Testis (tissue), 3 donors: ENCODE data around the gene NDUFA1. TPM values are rescaled to one million over a fixed set of nuclear protein-coding genes. Genes with fewer than 3 reads are reported as not detected.
"Not testable (repeated sequence)": the region's sequence is repeated elsewhere in the genome, so short reads cannot be mapped to it uniquely, and the experiment has no call there.

ENCODE experiments used
- DNase-seq: peaks from one replicate; pipeline ENCODE4 v3.0.0-alpha.2; 2019
- H3K27ac ChIP-seq, 2 donors: fragments of 200-600 bp; sonication (generic); one replicate each; pipeline ENCODE4 v1.5.1; 2019
- H3K27me3 ChIP-seq: fragments of 200-600 bp; sonication (generic); one replicate; pipeline ENCODE4 v1.5.1; 2019
- H3K36me3 ChIP-seq: fragments of 200-600 bp; sonication (generic); one replicate; pipeline ENCODE4 v1.5.1; 2017; ENCODE audit warnings: low read depth; ENCODE audit errors: missing control alignments
- H3K4me1 ChIP-seq: fragments of 200-600 bp; sonication (generic); one replicate; pipeline ENCODE4 v1.5.1; 2019
- H3K4me3 ChIP-seq, 2 donors: fragments of 200-600 bp; sonication (generic); one replicate each; pipeline ENCODE4 v1.5.1; 2017 to 2019
- H3K9me3 ChIP-seq: fragments of 200-600 bp; sonication (generic); one replicate; pipeline ENCODE4 v1.5.1; 2017
- POLR2A ChIP-seq: fragments of 450-650 bp; IDR thresholded peaks from one replicate; pipeline ENCODE4 v1.6.1; 2017; ENCODE audit warnings: antibody characterized with exemption, mild to moderate bottlenecking, moderate library complexity
- WGBS, 2 donors: methylation state at CpG; one replicate each; pipeline ENCODE4 v1.1.5; 2018; 5-methylcytosine and 5-hydroxymethylcytosine counted together
- intact Hi-C: fragments of 100-400 bp; cut with DNase I; formaldehyde crosslinking; loops from one replicate; pipeline ENCODE4 v1.15.1; 2023; ENCODE audit warnings: low total_unique reads
- polyA plus RNA-seq: library from polyadenylated mRNA; stranded (reverse); fragments of 350-450 nt; fragmentation: Illumina TruSeq; extraction: RNeasy Lipid Tissue Mini Kit (QIAGEN cat#74804); gene quantifications from one replicate; pipeline ENCODE4 v1.2.3, GENCODE V29; 2014; ENCODE audit warnings: low read depth, low replicate concordance; ENCODE audit not compliant: insufficient read depth
- total RNA-seq, 2 donors: library from RNA; depleted of rRNA; stranded (reverse); fragments of >200 nt; gene quantifications; one replicate each; pipeline ENCODE4 v1.2.3, GENCODE V29; 2016
- TF ChIP-seq, protein P1 (sequence below), 3 experiments: fragments of 450-650 bp in 2 of 3; fragments of 200-600 bp in 1 of 3; sonication (generic) in 1 of 3; IDR thresholded peaks; one replicate each; pipeline ENCODE4 v1.5.1; 2016 to 2019; ENCODE audit warnings: antibody characterized with exemption in 3 of 3, mild to moderate bottlenecking in 2 of 3, moderate library complexity in 1 of 3

NDUFA1 gene
- total and polyA plus RNA-seq, 3 donors from 2014 or later = 36.6 to 74.8 (median 41.0) TPM

DNA sequence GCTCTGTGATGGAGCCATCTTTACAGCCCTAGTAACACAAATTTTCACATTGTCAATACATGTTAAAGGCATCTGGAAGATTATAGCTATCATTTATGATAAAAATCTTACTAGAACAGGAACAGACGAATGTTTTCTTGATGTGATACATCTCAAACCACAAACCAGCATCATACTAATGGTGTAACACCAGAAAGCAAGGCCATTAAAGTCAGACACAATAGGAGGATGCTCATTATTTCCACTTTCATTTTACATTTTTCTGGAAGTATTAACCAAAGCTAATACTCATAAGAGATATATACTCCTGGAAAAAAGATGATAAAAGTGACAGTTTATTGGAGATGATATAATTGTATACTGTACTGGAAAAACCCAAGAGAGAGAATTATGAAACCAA is 29.3 kb downstream of the NDUFA1 start:
- Histone ChIP-seq H3K4me3 (no peak overlapping the region), H3K27me3 (no peaks in the 10 kb centered on the region), H3K36me3 (no peaks in the 10 kb centered on the region), H3K4me1 (no peaks in the 10 kb centered on the region), H3K9me3 (no peaks in the 10 kb centered on the region), H3K27ac (no peak overlapping the region)
- TF ChIP-seq, protein P1, sequence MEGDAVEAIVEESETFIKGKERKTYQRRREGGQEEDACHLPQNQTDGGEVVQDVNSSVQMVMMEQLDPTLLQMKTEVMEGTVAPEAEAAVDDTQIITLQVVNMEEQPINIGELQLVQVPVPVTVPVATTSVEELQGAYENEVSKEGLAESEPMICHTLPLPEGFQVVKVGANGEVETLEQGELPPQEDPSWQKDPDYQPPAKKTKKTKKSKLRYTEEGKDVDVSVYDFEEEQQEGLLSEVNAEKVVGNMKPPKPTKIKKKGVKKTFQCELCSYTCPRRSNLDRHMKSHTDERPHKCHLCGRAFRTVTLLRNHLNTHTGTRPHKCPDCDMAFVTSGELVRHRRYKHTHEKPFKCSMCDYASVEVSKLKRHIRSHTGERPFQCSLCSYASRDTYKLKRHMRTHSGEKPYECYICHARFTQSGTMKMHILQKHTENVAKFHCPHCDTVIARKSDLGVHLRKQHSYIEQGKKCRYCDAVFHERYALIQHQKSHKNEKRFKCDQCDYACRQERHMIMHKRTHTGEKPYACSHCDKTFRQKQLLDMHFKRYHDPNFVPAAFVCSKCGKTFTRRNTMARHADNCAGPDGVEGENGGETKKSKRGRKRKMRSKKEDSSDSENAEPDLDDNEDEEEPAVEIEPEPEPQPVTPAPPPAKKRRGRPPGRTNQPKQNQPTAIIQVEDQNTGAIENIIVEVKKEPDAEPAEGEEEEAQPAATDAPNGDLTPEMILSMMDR (IDR thresholded peaks at IDR 0.05) = no peak
- no peak for TF ChIP-seq POLR2A
- 62 to 80% methylated on average over 1 of the region's 1 CpG for whole genome bisulfite sequencing, 2 donors
- intact Hi-C loops = no loop called here
- no peak for DNase-seq

DNA sequence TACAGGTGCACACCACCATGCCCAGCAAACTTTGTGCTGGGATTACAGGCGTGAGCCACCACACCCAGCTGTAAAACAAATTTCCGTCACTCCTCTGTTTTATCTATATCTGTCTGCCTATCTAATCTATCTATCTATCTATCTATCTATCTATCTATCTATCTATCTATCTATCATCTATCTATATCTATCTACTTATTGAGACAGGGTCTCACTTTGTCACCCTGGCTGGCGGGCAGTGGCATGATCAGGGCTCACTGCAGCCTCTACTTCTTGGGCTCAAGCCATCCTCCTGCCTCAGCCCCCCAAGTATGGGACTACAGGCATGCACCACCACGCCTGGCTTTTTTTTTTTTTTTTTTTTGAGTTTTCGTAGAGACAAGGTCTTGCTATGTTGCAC is 44.7 kb downstream of the NDUFA1 start:
- no peaks in the 10 kb centered on the region for H3K27me3 ChIP-seq
- H3K4me1 ChIP-seq = no peaks in the 10 kb centered on the region
- no peak overlapping the region for H3K4me3 ChIP-seq
- H3K9me3 ChIP-seq = no peaks in the 10 kb centered on the region
- 78 to 96% methylated on average over 4 to 5 of the region's 5 CpGs for WGBS, 2 donors
- intact Hi-C loops = no loop called here
- TF ChIP-seq, protein P1 (IDR thresholded peaks at IDR 0.05) = no peak
- TF ChIP-seq POLR2A = no peak
- no peak for DNase-seq
- H3K36me3 ChIP-seq = no peaks in the 10 kb centered on the region
- no peak overlapping the region for H3K27ac ChIP-seq

DNA sequence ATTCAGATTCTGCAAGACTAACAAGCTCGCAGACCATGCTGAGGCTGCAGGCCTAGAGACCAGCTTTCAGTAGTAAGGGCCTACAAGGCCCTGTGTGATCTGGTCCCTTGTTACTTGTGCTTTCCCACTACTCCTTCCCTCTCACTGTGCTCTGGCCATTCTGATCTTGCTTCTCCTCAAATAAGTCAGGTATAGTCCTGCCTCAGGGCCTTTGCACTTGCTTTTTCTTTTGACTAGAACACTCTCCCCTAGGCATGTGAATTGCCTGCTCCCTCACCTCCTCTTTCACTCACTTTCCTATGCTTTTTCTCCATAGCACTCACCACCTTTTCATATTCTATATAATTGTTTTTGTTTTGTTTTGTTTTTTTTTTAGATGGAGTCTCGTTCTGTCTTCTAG is 46.2 kb downstream of the NDUFA1 start:
- Histone ChIP-seq H3K4me3 (no peak overlapping the region), H3K27ac (no peak overlapping the region), H3K36me3 (no peaks in the 10 kb centered on the region), H3K4me1 (no peaks in the 10 kb centered on the region), H3K27me3 (no peaks in the 10 kb centered on the region), H3K9me3 (no peaks in the 10 kb centered on the region)
- DNase-seq = no peak
- no peak for TF ChIP-seq POLR2A
- TF ChIP-seq, protein P1 (IDR thresholded peaks at IDR 0.05) = no peak
- intact Hi-C loops = no loop called here
- 94 to 95% methylated on average over 2 of the region's 2 CpGs for WGBS, 2 donors

DNA sequence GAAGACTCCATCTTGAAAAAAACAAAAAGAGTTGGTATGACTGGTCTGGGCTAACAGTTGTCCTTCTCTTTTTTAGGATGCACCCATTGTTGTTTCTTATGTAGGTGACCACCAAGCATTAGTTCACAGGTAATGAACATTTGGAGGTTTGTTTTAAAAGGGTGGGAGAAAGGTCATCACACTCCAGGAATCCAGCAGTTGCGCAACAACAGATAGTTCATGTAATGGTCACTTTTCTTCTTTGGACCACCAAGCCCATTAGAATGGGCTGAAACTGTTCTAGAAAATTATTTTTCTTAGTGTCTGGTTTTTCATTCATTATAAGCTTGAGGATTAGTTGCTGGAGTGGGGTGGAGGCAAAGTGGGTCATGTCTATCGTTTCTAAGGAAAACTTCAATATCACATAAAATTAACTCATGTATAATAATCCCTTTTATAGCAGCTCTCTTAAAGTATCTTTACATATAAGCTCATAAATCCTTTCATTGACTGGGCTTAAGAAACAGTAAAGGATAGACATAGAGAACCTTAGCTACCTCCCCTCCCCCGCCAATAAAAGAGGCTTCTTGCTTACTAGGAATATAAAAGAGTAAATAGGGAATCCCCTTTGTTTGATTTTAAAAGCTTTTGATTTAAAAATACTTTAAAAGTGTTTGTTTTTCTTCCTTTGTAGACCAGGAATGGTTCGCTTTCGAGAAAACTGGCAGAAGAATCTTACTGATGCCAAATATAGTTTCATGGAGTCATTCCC is 48.4 kb downstream of the NDUFA1 start:
- intact Hi-C loops = no loop called here
- TF ChIP-seq, protein P1 (IDR thresholded peaks at IDR 0.05) = no peak
- no peak for TF ChIP-seq POLR2A

DNA sequence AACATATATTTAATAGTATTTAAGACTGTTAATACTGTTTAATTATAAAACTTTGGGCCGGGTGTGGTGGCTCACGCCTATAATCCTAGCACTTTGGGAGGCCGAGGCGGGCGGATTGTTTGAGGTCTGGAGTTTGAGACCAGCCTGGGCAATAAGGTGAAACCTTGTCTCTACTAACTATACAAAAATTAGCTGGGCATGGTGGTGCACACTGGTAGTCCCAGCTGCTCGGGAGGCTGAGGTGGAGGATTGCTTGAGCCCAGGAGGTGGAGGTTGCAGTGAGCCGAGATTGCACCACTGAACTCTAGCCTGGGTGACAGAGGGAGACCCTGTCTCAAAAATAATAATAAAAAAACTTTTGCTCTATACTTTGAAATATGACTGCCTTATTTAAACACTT is 50.8 kb downstream of the NDUFA1 start:
- H3K4me3 ChIP-seq, intact Hi-C loops, H3K9me3 ChIP-seq, H3K27ac ChIP-seq, H3K27me3 ChIP-seq, DNase-seq, H3K36me3 ChIP-seq, H3K4me1 ChIP-seq: not testable (repeated sequence)
- WGBS, 2 donors = 95 to 97% methylated on average over 7 of the region's 7 CpGs

More for the DNA sequence above, 48.4 kb downstream of the NDUFA1 start:
- DNase-seq = no peak
- no peaks in the 10 kb centered on the region for H3K27me3 ChIP-seq
- no peaks in the 10 kb centered on the region for H3K4me1 ChIP-seq
- no peaks in the 10 kb centered on the region for H3K36me3 ChIP-seq
- 77 to 96% methylated on average over 5 of the region's 5 CpGs for WGBS, 2 donors
- no peaks in the 10 kb centered on the region for H3K9me3 ChIP-seq
- H3K27ac ChIP-seq = no peak overlapping the region
- H3K4me3 ChIP-seq = no peak overlapping the region

Other genes starting within 250 kb of the NDUFA1 start
- gene SEPTIN6, start 178.7 kb upstream of the NDUFA1 start, total RNA-seq = 100 to 1,000 TPM; 187 to 250 TPM
- gene SEPTIN6, start 178.7 kb upstream of the NDUFA1 start, polyA plus RNA-seq = 80.2 TPM
- 10 to 100 TPM; 12.6 to 21.4 TPM for gene SOWAHD, start 113.2 kb upstream of the NDUFA1 start, total RNA-seq
- gene SOWAHD, start 113.2 kb upstream of the NDUFA1 start, polyA plus RNA-seq = 8.9 TPM
- gene RPL39, start 80.2 kb upstream of the NDUFA1 start, total RNA-seq = 1,000 to 10,000 TPM in 1 of 2 donors, 100 to 1,000 TPM in 1; 442 to 1,133 TPM
- 1,045 TPM for gene RPL39, start 80.2 kb upstream of the NDUFA1 start, polyA plus RNA-seq
- gene UPF3B, start 18.9 kb upstream of the NDUFA1 start, total RNA-seq = 10 to 100 TPM in 1 of 2 donors, 1 to 10 TPM in 1; 7.4 to 12.7 TPM
- gene UPF3B, start 18.9 kb upstream of the NDUFA1 start, polyA plus RNA-seq = 6.9 TPM
- gene RNF113A, start 99 bp upstream of the NDUFA1 start, total RNA-seq = 10 to 100 TPM in 1 of 2 donors, 1 to 10 TPM in 1; 8.8 to 12.7 TPM
- 7.8 TPM for gene RNF113A, start 99 bp upstream of the NDUFA1 start, polyA plus RNA-seq
- gene AKAP14, start 24.1 kb downstream of the NDUFA1 start, total RNA-seq = 10 to 100 TPM; 24.0 to 50.3 TPM
- gene AKAP14, start 24.1 kb downstream of the NDUFA1 start, polyA plus RNA-seq = 63.8 TPM
- 10 to 100 TPM; 16.3 to 16.7 TPM for gene NKAP, start 71.9 kb downstream of the NDUFA1 start, total RNA-seq
- gene NKAP, start 71.9 kb downstream of the NDUFA1 start, polyA plus RNA-seq = 4.6 TPM
- 1 to 10 TPM; 4.7 to 6.1 TPM for gene RHOXF2B, start 205.9 kb downstream of the NDUFA1 start, total RNA-seq
- 0.79 TPM for gene RHOXF2B, start 205.9 kb downstream of the NDUFA1 start, polyA plus RNA-seq
- gene RHOXF1, start 244.1 kb downstream of the NDUFA1 start, total RNA-seq = 10 to 100 TPM; 35.0 to 48.7 TPM
- 24.1 TPM for gene RHOXF1, start 244.1 kb downstream of the NDUFA1 start, polyA plus RNA-seq